WTC11 (cell line): ENCODE data around the gene PTEN. TPM values are rescaled to one million over a fixed set of nuclear protein-coding genes. Genes with fewer than 3 reads are reported as not detected.
"Not testable (repeated sequence)": the region's sequence is repeated elsewhere in the genome, so short reads cannot be mapped to it uniquely, and the experiment has no call there.

ENCODE experiments used
- ATAC-seq: fragments of 200-7000 bp; cut with Tn5 transposase; 2 replicates; pipeline ENCODE4 v1.10.0; 2021; ENCODE audit warnings: mild to moderate bottlenecking, moderate library complexity
- CTCF ChIA-PET: fragments of 300-600 bp; sonication (Branson Sonifier 250); formaldehyde crosslinking; loops from one replicate; lab custom pipeline; 2021; ENCODE audit warnings: antibody characterized with exemption; lab: Charles Lee
- POLR2A ChIA-PET: fragments of 350-600 bp; sonication (Branson Sonifier 250); formaldehyde crosslinking; loops from one replicate; lab custom pipeline; 2021; ENCODE audit warnings: antibody characterized with exemption; lab: Charles Lee
- DNase-seq: peaks from one replicate; pipeline ENCODE4 v3.0.0; 2021; ENCODE audit warnings: low spot score
- H3K27ac Mint-ChIP-seq: 2 replicates; pipeline ENCODE4 v1.8.0; 2021; ENCODE audit warnings: mixed read lengths
- H3K27me3 Mint-ChIP-seq: 2 replicates; pipeline ENCODE4 v1.8.0; 2021; ENCODE audit warnings: low read depth, mild to moderate bottlenecking, moderate library complexity, mixed read lengths
- H3K36me3 Mint-ChIP-seq: 2 replicates; pipeline ENCODE4 v1.8.0; 2021; ENCODE audit warnings: mixed read lengths
- H3K4me1 Mint-ChIP-seq: 2 replicates; pipeline ENCODE4 v1.8.0; 2022; ENCODE audit warnings: mixed read lengths
- H3K4me3 Mint-ChIP-seq: 2 replicates; pipeline ENCODE4 v1.8.0; 2021; ENCODE audit warnings: mild to moderate bottlenecking, moderate library complexity, mixed read lengths
- H3K9me3 Mint-ChIP-seq: 2 replicates; pipeline ENCODE4 v1.8.0; 2021; ENCODE audit warnings: mixed read lengths
- CTCF ChIP-seq: fragments of 200-600 bp; IDR thresholded peaks from 2 replicates; pipeline ENCODE4 v1.8.0; 2022; ENCODE audit warnings: antibody characterized with exemption
- E2F4 ChIP-seq: sonication (generic); formaldehyde crosslinking; IDR thresholded peaks from 2 replicates; pipeline ENCODE4 v1.8.1; 2022; ENCODE audit warnings: low read depth, mild to moderate bottlenecking, moderate library complexity, missing genetic modification reagents, borderline replicate concordance
- ELF4 ChIP-seq: sonication (generic); formaldehyde crosslinking; IDR thresholded peaks from 2 replicates; pipeline ENCODE4 v1.8.1; 2022; ENCODE audit warnings: low read depth, mild to moderate bottlenecking, moderate library complexity, missing genetic modification reagents
- FOXP1 ChIP-seq: sonication (generic); formaldehyde crosslinking; IDR thresholded peaks from 2 replicates; pipeline ENCODE4 v1.8.0; 2022; ENCODE audit warnings: missing genetic modification reagents, mild to moderate bottlenecking, moderate library complexity, borderline replicate concordance
- GRHL2 ChIP-seq: fragments of 250-450 bp; sonication (Bioruptor Pico); IDR thresholded peaks from 2 replicates; pipeline ENCODE4 v1.8.0; 2022; ENCODE audit warnings: mild to moderate bottlenecking, moderate library complexity; ENCODE audit not compliant: insufficient replicate concordance, severe bottlenecking
- GTF2I ChIP-seq: fragments of 250-450 bp; sonication (Bioruptor Pico); conservative IDR thresholded peaks from 2 replicates; pipeline ENCODE4 v1.4.0; 2021; ENCODE audit warnings: mild to moderate bottlenecking
- HMGA2 ChIP-seq: fragments of 250-450 bp; sonication (Bioruptor Pico); IDR thresholded peaks from 2 replicates; pipeline ENCODE4 v1.4.0; 2021; ENCODE audit warnings: mild to moderate bottlenecking, moderate library complexity
- JAZF1 ChIP-seq: fragments of 250-450 bp; sonication (Bioruptor Pico); IDR thresholded peaks from 2 replicates; pipeline ENCODE4 v1.9.0; 2021; ENCODE audit warnings: moderate library complexity, mild to moderate bottlenecking, inconsistent platforms
- ZNF138 ChIP-seq: sonication (generic); formaldehyde crosslinking; conservative IDR thresholded peaks from 2 replicates; pipeline ENCODE4 v1.8.1; 2022; ENCODE audit warnings: mild to moderate bottlenecking, moderate library complexity, missing genetic modification reagents
- ZNF263 ChIP-seq: sonication (generic); formaldehyde crosslinking; IDR thresholded peaks from 2 replicates; pipeline ENCODE4 v1.8.1; 2022; ENCODE audit warnings: low read depth, mild to moderate bottlenecking, moderate library complexity, missing genetic modification reagents
- ZNF425 ChIP-seq: fragments of 250-450 bp; sonication (Bioruptor Pico); conservative IDR thresholded peaks from 2 replicates; pipeline ENCODE4 v1.9.0; 2021; ENCODE audit warnings: mild to moderate bottlenecking
- ZNF532 ChIP-seq: fragments of 250-450 bp; sonication (Bioruptor Pico); IDR thresholded peaks from 2 replicates; pipeline ENCODE4 v1.9.0; 2021; ENCODE audit warnings: mild to moderate bottlenecking, borderline replicate concordance
- ZNF671 ChIP-seq: fragments of 250-450 bp; sonication (Bioruptor Pico); IDR thresholded peaks from 2 replicates; pipeline ENCODE4 v1.8.0; 2021; ENCODE audit warnings: mild to moderate bottlenecking
- ZSCAN18 ChIP-seq: fragments of 250-450 bp; sonication (Bioruptor Pico); IDR thresholded peaks from 2 replicates; pipeline ENCODE4 v2.1.2; 2022; ENCODE audit warnings: mild to moderate bottlenecking, moderate library complexity
- total RNA-seq: library from RNA; stranded (reverse); gene quantifications from 3 replicates; pipeline ENCODE4 v1.2.3, GENCODE V29; 2021

Gene PTEN
- total RNA-seq, 1 experiment from 2014 or later, result 54.2 TPM

GRCh38 chr10:87846023-87846422, 17.4 kb upstream of the PTEN start (continued):
- TF ChIP-seq CTCF, result no peak
- TF ChIP-seq HMGA2 (CRISPR knock-in tag), result no peak
- TF ChIP-seq ZNF671, result no peak
- TF ChIP-seq, all 79 proteins: peak for 0

- ATAC-seq, H3K36me3 Mint-ChIP-seq, DNase-seq, H3K27ac Mint-ChIP-seq, H3K27me3 Mint-ChIP-seq, H3K4me3 Mint-ChIP-seq, H3K9me3 Mint-ChIP-seq: not testable (repeated sequence)
- POLR2A ChIA-PET, result interaction anchor here (0.9 kb wide), 1 partner anchor 29 kb away, joined by 7 read pairs; the partner anchor contains the start of gene ATAD1
- CTCF ChIA-PET, result interaction anchor here (0.7 to 1.5 kb wide), 2 partner anchors 20 to 268 kb away, joined by 4 to 5 read pairs; no protein-coding TSS in a partner anchor
- H3K4me1 Mint-ChIP-seq, result peaks cover 23% of the 10 kb centered on the region
These were observed 16.7 kb upstream of the PTEN start for GRCh38 chr10:87846711-87847110.

- H3K4me3 Mint-ChIP-seq, result no peak overlapping the region
- DNase-seq (no peak), ATAC-seq (no peak)
- 0 out of 2 replicates have a peak, but pooled peaks cover 3% of the 10 kb centered on the region for H3K9me3 Mint-ChIP-seq
- no peaks in the 10 kb centered on the region; the same call in 1 of the 2 replicates for H3K27me3 Mint-ChIP-seq
- H3K27ac Mint-ChIP-seq, result no peak overlapping the region
- ChIA-PET POLR2A (no interaction called here), CTCF (no interaction called here)
- no peak for TF ChIP-seq FOXP1 (CRISPR knock-in tag)
- TF ChIP-seq GTF2I, result no peak
- no peak for TF ChIP-seq ZSCAN18 (CRISPR knock-in tag)
- no peak for TF ChIP-seq JAZF1 (CRISPR knock-in tag)
- no peak for TF ChIP-seq GRHL2 (CRISPR knock-in tag)
- H3K4me1 Mint-ChIP-seq, result peaks cover 19% of the 10 kb centered on the region
- no peaks in the 10 kb centered on the region for H3K36me3 Mint-ChIP-seq
These were observed 15.9 kb upstream of the PTEN start for GRCh38 chr10:87847550-87847949.

GRCh38 chr10:87849001-87849400, 14.4 kb upstream of the PTEN start:
- no peak overlapping the region for H3K4me3 Mint-ChIP-seq
- no peak for DNase-seq
- CTCF ChIA-PET, result no interaction called here
- H3K4me1 Mint-ChIP-seq, result peaks cover 13% of the 10 kb centered on the region
- no peaks in the 10 kb centered on the region for H3K36me3 Mint-ChIP-seq
- H3K27me3 Mint-ChIP-seq, result no peaks in the 10 kb centered on the region
- H3K27ac Mint-ChIP-seq, result no peak overlapping the region
- no peaks in the 10 kb centered on the region for H3K9me3 Mint-ChIP-seq
- TF ChIP-seq ZNF138 (CRISPR knock-in tag), result no peak
- no peak for TF ChIP-seq ZNF263 (CRISPR knock-in tag)
- TF ChIP-seq, all 79 proteins: peak for 0
- POLR2A ChIA-PET, result no interaction called here
- no peak for ATAC-seq

- Mint-ChIP-seq H3K4me3 (no peak overlapping the region), H3K27me3 (no peaks in the 10 kb centered on the region), H3K36me3 (no peaks in the 10 kb centered on the region), H3K4me1 (peaks cover 13% of the 10 kb centered on the region), H3K9me3 (0 out of 2 replicates have a peak, but pooled peaks cover 5% of the 10 kb centered on the region), H3K27ac (no peak overlapping the region)
- CTCF ChIA-PET, result interaction anchor here (0.6 to 1.9 kb wide), 8 partner anchors 9 to 539 kb away, joined by 3 to 9 read pairs (median 4); no protein-coding TSS in a partner anchor
- POLR2A ChIA-PET, result interaction anchor here (0.7 kb wide), 1 partner anchor 12 kb away, joined by 3 read pairs; no protein-coding TSS in a partner anchor
- DNase-seq (peak; percentile 54), ATAC-seq (peak; percentile 100)
- no peak for TF ChIP-seq GRHL2 (CRISPR knock-in tag)
- no peak for TF ChIP-seq E2F4
- no peak for TF ChIP-seq ZNF425
- no peak for TF ChIP-seq ELF4
- TF ChIP-seq ZNF532 (CRISPR knock-in tag), result no peak
These were observed 12.7 kb upstream of the PTEN start for GRCh38 chr10:87850742-87851205.
